GM19452 (cell line): ENCODE measurements around the gene EFCAB6.

Experiments
- ATAC-seq: cut with Tn5 transposase; IDR thresholded peaks from one replicate; pipeline ENCODE4 v1.9.1; 2021; ENCODE audit not compliant: unreplicated experiment

The EFCAB6 gene

DNA sequence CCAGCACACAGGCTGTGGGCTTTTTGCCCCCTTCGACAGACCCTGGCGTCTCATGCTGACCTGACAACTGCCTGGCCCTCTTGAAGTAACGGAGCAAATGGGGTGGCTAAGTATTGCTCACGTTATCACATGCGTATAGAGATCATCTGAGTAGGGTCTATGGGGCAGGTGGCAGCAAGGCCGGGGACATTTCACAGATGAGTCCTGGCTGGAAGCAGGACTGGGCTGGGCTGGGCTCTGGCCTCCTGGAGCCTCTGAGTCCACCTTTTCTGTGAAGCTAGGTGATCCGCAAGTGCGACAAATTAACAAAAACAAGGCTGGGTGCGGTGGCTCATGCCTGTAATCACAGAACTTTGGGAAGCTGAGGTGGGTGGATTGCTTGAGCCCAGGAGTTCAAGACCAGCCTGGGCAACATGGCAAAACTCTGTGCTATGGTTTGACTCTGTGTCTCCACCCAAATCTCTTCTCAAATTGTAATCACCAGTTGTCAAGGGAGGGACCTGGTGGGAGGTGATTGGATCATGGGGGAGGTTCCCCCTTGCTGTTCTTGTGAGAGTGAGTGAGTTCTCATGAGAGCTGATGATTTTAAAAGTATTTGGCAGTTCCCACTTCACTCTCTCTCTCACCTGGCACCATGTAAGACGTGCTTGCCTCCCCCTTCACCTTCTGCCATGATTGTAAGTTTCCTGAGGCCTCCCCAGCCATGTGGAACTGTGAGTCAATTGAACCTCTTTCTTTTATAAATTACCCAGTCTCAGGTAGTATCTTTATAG lies 278.3 kb downstream of the EFCAB6 start:
- no peak for ATAC-seq

- ATAC-seq: no peak
These were observed 279.0 kb downstream of the EFCAB6 start for GRCh38 chr22:43533156-43533530.

DNA sequence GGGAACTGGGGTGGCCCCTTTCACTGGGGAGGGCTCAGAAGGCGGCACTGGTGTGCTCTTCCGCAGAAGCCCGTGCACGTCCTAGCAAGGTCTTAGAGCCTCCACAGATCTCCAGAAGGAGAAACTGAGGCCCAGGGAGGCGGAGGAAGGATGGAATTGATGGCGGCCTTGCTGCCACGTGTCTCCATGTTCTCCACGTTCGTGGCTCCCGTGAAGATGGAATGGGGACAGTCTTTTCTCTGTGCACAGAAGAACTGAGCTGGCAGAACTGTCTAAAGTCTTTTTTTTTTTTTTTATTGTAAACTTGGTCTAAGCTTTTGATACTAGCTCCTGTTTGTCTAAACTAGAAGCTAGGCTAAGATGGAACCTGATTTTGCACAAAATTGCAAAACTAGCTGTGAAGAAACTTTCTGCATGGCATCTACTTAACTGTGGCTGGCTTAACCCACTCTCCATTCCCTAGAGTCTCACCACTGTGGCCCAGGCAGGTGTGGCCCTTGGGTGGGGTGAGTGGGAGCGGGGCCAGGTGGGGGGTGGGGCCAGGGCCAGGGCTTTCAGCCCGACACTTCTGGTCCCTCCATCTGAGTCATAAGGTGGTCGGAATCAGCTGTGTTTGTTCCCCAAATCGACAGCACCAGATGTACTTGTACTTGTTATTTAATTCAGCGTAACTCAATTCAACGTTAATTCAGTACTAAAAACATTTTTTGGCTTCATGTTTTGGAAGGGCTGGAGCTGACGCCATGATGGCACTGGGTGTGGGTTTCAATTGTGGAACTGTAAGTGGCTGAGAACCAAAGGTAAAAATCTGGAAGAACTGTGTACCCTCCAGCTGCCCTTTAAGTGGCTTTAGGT lies 279.6 kb downstream of the EFCAB6 start:
- no peak for ATAC-seq

GRCh38 chr22:43531651-43532050 lies 280.5 kb downstream of the EFCAB6 start:
- ATAC-seq: no peak

DNA sequence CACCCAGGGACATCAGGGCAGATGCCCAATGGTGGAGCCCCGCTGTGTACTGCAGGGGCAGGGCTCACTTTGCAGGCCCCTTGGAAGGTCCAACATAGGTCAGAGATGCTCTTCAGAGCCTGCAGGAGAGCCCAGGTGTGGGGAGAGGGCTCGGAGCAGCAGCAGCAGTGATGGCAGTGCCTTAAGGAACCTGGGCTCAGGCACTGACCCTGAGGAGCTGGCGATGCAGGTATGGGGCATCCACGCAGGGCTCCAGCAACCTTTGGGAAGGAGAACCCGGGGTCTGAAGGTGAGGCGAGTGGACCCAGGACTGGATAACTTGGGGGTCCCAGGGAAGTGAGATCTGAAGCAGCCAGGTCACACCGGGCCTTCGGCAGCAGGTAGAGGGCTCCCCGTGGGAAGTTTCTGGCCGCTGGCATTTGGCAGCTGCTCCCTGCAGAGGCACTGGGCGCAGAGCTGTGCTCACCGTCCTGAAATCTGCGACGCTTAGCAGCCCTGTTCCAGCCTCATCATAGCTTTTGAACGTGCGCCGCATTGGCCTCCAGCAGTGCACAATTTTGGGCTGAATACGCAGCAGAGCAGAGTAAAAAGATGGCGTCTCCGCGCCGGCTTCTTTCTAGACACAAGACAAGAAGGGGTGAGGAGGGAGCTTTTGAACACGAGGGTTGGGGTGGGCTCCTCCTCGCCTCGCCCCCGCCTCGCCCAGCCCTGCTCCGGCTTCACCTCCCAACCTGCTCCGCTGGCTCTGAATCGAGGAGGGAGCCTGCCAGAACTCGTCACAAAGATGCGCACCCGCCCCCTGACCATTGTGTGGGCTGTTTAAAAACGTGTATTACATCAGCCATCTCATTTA lies 281.5 kb downstream of the EFCAB6 start:
- no peak for ATAC-seq

GRCh38 chr22:43529934-43530333 lies 282.2 kb downstream of the EFCAB6 start:
- no peak for ATAC-seq

GRCh38 chr22:43529461-43529860 lies 282.6 kb downstream of the EFCAB6 start:
- ATAC-seq: no peak

- ATAC-seq: no peak
These were observed 283.3 kb downstream of the EFCAB6 start for GRCh38 chr22:43528601-43529360.

DNA sequence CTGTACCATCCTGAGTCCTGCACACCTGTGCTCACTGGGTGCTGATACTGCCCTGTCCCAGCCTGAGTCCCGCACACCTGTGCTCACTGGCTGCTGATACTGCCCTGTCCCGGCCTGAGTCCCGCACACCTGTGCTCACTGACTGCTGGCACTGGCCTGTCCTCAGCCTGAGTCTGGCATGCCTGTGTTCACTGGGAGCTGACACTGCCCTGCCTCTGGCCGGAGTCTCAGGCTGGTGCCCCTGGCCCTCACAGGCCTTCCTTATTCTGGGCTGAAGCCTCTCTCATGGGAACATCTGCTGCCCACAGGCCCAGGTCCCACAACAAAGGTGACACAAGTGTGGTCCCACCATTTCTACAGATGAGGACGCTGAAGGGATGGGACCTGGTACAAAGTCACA lies 285.2 kb downstream of the EFCAB6 start:
- ATAC-seq: no peak

DNA sequence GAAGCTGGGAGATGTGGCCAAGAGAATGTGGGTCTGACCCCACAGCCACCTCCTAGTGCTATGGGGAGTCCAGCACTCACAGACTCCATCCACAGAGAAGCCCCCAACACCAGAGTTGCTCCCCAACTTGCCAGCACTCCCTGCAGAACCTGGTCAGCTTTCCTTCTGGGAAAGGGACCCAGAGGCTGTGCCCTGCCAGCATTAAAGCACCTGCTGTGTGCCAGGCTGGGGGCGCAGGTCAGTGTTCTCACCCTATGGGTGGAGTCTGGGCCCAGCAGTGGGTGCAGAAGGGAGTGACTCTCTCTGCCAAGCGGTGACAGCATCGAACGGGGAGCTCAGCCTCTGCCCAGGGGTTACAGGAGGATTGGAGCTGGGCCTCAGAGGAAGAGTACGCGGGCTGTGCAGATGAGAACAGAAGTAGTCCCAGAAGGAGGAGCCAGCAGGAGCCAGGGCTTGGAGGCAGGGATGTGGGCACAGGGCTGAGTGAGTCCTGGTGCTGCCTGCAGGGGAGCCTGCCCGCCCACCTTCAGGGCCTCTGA lies 285.9 kb downstream of the EFCAB6 start:
- ATAC-seq: no peak

- no peak for ATAC-seq
These were observed 290.4 kb downstream of the EFCAB6 start for GRCh38 chr22:43521716-43522115.

GRCh38 chr22:43520632-43521039 lies 291.5 kb downstream of the EFCAB6 start:
- no peak for ATAC-seq

DNA sequence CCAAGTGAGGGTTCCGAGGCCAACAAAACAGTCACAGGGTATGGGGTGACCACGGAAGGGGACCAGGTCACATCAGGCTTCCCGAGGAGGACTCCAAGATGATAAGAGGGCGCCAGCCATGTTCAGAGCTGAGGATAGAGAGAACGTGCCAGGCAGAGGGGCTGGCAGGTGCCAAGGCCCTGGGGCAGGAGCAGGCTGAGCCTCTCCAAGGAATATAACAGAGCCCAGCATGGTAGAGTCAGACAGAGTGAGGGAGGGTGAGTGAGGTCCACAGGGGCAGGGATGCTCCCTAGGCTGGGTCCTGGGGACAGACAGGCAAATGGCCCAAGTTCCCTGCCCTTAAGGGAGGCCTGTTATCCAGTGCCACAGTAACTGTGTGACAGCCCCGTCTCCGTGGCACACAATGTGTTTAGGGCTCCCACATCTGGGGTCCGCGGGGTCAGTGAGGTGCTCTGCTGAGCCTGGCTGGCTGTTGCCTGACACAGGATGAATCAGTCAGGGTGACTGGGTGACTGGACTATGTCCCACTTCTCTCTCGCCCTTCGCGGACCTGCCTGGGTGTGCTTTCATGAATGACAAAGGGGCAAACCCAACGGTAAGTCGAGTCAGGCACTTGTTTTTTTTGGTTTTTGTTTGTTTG lies 295.0 kb downstream of the EFCAB6 start:
- no peak for ATAC-seq

DNA sequence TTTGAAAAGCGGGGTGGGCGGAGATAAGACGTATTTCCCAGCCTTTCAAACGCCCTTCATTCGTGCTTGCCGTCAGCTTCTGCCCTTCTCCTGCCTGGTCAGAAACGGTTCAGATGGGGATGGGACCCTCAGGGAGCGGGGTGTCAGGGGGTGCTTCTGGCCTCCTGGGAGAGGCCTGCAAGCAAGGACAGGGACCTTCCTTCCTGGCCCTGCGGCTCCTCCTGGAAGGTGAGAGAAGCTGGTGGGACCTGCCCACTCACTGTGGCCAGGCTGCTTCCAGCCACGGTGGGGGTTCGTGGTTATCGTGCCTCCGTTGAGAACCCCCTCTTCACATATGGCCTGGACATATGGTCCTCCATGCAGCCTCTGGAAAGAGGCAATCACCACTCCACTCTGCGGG lies 295.7 kb downstream of the EFCAB6 start:
- no peak for ATAC-seq

GRCh38 chr22:43515902-43516301 lies 296.2 kb downstream of the EFCAB6 start:
- no peak for ATAC-seq

DNA sequence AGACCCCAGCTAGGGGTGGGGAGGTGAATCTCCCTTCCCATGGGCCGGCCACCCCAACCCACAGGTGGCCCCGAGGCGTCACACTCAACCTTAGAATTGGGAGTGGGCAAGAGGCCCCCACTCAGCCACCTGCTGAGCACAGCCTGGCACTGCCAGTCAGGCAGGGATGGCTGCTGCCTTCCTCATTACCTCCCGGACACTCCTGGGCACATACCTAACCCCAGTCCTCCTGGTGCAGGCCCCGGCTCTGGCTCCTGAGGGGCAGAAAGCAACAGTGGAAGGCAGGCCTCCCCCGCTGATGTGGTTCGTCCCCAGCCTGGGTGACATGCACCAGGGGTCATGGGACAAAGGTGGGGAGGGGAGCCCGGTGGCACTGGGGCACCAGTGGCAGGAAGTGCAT lies 296.7 kb downstream of the EFCAB6 start:
- ATAC-seq: no peak

DNA sequence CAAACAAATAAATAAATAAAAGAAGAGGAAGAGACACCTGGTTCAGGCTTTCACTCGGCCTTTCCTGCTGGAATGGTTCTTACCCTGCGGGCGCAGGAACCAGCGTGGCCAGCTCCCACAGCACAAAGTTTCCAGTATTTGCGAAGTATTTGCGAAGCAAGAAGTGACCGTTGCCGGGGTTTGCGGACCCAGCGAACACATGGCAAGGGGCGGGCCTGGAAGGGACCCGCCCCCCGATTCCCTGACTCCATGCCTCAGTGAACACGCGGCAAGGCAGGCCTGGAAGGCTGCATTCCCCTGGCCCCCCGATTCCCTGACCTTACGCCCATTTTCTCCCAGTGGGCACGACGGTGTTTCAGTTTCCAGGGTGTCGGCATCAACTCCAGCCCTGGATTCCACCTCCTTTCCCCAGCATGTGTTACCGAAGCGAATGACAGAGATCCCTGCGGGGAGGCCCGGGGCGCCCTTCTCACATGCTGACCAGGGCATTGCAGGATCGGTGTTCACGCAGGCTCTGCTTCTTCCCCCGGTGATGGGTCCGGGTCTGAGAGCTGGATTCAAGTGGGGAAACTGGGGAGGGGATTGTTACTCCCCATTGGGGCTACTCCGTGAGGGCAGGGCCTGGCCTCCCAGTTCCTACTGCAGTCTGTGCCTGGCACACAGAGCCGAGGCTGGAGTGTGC lies 297.5 kb downstream of the EFCAB6 start:
- no peak for ATAC-seq

DNA sequence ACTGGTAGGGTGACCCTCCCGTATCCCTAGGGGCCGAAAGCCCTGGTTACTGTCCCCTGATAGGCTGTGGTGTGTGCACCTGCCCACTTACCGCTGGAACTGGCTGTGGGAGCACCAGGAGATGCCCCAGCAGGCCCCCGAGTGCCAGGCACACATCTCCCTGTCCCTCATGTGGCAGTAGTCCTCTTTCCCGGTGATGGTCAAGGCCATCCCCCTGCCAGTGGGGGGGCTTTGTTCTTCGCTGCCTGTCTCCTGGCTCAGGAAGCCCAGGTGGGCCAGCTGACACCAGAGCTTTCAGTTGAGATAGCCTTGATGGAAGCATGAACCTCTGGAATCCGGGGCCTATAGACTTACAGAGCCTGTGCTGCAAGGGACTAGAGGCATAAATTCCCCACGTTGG lies 299.8 kb downstream of the EFCAB6 start:
- ATAC-seq: no peak

DNA sequence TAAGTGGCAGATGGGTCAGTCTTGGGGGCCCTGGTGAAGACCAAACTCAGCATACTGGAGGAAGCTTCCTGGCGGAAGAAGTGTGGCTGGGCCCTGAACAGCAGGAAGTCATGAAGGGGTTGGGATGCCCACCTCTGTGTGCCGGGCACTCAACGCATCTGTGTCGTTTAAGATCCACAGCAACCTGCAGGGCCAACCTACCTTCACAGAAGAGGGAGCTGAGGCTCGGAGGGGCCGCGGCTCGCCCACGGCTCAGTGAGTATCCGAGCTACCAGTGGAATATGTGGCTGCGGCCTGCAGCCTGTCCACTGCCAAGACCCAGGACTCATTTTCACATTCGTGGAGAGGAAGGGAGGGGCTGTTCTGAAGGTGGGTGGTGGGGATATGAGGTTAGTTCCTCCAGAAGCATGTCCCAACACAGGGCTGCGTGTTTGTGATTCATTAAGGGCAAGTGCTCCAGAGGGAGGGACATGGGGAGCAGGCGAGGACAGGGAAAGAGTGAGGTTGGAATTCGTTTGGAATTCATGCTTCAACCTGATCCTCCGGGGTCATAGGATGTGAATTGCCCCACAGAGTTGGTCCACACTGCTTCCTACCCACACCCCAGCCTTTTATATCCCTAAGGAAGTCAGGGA lies 300.7 kb downstream of the EFCAB6 start:
- no peak for ATAC-seq
